ENCODE measurements around the gene COL18A1.

COL18A1 gene

DNA sequence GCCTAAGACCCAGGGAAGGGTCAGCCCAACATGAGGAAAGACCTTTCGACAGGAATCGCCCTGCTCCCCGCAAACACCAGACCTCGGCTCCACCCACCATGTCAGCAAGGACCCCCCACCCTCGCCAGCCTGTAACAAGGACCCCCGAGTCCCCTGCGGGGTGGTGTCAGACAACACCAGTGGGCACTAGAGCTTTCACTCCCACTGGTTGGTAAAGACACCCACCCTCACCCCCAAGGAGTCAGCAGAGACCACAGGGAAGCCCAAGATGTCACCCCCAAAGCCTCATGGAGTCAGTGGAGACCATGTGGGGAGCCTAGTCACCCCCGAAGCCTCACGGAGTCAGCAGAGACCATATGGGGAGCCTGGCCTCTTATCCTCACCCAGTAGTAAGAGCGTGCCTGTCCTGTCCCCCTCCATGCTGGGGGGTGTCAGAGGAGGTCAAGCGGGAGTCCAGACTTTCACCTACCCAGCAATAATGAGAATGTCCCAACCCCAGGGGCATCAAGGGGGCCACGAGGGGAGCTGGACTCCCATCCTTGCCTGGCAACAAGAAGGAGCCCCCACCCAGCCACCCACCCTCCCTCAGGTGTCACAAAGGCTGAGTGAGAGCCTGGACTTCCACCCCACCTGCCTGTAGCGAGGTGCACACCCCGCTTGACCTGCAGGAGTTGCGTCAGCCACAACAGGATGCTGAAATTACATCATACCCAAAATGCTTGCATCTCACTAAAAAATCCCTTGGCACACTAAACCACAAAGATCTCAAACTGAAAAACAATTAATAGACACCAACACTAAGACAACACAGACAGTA is 112.5 kb downstream of the COL18A1 start:
- TF ChIP-seq, protein P1, sequence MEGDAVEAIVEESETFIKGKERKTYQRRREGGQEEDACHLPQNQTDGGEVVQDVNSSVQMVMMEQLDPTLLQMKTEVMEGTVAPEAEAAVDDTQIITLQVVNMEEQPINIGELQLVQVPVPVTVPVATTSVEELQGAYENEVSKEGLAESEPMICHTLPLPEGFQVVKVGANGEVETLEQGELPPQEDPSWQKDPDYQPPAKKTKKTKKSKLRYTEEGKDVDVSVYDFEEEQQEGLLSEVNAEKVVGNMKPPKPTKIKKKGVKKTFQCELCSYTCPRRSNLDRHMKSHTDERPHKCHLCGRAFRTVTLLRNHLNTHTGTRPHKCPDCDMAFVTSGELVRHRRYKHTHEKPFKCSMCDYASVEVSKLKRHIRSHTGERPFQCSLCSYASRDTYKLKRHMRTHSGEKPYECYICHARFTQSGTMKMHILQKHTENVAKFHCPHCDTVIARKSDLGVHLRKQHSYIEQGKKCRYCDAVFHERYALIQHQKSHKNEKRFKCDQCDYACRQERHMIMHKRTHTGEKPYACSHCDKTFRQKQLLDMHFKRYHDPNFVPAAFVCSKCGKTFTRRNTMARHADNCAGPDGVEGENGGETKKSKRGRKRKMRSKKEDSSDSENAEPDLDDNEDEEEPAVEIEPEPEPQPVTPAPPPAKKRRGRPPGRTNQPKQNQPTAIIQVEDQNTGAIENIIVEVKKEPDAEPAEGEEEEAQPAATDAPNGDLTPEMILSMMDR (conservative IDR thresholded peaks at IDR 0.05; ENCODE audit: low read depth), result no peak
- ChIA-PET POLR2A (ENCODE audit: low non-redundant PET) (no interaction called here), CTCF (interaction anchor here (0.6 kb wide), 1 partner anchor 231 kb away, joined by 3 read pairs; no protein-coding TSS in a partner anchor)
- DNase-seq (ENCODE audit: low spot score), result no peak
- peak overlapping the region; percentile 32 for H3K27ac ChIP-seq

DNA sequence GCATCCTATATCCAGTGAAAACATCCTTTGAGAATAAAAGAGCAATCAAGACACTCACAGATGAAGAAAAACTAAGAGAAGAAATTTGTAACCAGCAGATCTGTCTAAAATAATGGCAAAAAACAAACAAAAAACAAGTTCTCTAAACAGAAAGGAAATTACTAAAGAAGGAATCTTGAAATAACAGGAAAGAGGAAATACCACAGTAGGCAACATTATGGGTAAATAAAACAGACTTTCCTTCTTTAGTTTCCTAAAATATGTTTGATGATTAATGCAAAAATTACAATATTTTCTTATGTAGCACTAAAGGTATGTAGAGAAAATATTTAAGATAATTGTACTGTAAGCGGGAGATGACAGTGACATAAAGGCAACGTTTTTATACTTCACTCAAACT is 113.8 kb downstream of the COL18A1 start:
- ChIA-PET POLR2A (ENCODE audit: low non-redundant PET) (no interaction called here), CTCF (interaction anchor here (1.2 kb wide), 1 partner anchor 27 kb away, joined by 3 read pairs; no protein-coding TSS in a partner anchor)
- no peak overlapping the region for H3K27ac ChIP-seq
- TF ChIP-seq, protein P1 (conservative IDR thresholded peaks at IDR 0.05; ENCODE audit: low read depth), result no peak
- no peak for DNase-seq (ENCODE audit: low spot score)

DNA sequence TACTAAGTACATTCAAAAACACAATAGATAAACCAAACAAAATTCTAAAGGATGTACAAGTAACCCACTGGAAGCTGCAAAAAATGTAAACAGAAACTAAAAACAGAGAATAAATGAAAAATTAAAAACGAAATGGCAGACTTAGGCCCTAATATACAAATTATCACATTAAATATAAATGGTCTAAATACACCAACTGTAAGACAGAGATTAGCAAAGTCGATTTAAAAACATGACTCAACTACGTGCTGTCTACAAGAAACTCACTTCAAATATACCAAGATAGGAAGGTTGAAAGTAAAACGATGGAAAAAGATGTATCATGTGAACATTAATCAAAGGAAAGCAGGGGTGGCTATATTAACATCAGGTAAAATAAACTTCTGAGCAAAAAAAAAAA is 114.2 kb downstream of the COL18A1 start:
- POLR2A ChIA-PET (ENCODE audit: low non-redundant PET), result no interaction called here
- no peak overlapping the region for H3K27ac ChIP-seq
- TF ChIP-seq, protein P1 (conservative IDR thresholded peaks at IDR 0.05; ENCODE audit: low read depth), result no peak
- DNase-seq (ENCODE audit: low spot score), result no peak
- CTCF ChIA-PET, result interaction anchor here (1.2 kb wide), 1 partner anchor 27 kb away, joined by 3 read pairs; no protein-coding TSS in a partner anchor

DNA sequence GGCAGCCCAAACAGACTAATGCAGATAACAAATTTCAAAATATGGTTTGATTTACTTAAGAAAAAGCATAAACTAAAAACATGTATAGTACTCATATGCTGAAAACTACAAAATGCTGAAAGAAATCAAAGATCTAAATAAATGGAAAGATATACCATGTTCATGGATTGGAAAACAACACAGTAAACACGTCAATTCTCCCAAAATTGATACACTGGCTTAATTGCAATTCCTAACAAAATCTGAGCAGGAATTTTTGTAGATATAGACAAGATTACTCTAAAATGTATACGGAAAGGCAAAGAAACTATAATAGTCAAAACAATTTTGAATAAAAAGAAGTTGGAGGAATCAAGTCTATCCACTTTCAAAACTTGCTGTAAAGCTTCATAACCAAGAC is 116.3 kb downstream of the COL18A1 start:
- no peak overlapping the region for H3K27ac ChIP-seq
- CTCF ChIA-PET, result interaction anchor here (0.7 kb wide), 1 partner anchor 637 kb away, joined by 4 read pairs; no protein-coding TSS in a partner anchor
- DNase-seq (ENCODE audit: low spot score), result no peak
- TF ChIP-seq, protein P1 (conservative IDR thresholded peaks at IDR 0.05; ENCODE audit: low read depth), result no peak
- POLR2A ChIA-PET (ENCODE audit: low non-redundant PET), result no interaction called here

DNA sequence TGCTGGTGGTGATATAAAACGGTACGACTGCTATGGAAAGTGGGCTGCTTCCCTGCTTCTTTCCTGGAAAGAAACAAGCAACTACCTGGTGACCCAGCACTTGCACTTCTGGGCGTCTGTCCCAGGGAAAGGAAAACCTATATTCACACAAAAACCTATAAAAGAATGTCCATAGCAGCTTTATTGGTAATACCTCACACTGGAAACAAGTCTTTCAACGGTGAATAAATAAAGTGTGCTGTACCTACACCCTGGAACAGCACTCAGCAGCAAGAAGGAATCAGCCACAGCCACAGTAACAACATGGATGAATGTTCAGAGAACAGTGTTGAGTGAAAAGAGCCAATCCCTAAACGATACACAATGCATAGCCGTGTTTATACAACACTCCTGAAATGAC is 117.4 kb downstream of the COL18A1 start:
- no peak for DNase-seq (ENCODE audit: low spot score)
- H3K27ac ChIP-seq, result no peak overlapping the region
- CTCF ChIA-PET, result no interaction called here
- POLR2A ChIA-PET (ENCODE audit: low non-redundant PET), result no interaction called here
- TF ChIP-seq, protein P1 (conservative IDR thresholded peaks at IDR 0.05; ENCODE audit: low read depth), result no peak

DNA sequence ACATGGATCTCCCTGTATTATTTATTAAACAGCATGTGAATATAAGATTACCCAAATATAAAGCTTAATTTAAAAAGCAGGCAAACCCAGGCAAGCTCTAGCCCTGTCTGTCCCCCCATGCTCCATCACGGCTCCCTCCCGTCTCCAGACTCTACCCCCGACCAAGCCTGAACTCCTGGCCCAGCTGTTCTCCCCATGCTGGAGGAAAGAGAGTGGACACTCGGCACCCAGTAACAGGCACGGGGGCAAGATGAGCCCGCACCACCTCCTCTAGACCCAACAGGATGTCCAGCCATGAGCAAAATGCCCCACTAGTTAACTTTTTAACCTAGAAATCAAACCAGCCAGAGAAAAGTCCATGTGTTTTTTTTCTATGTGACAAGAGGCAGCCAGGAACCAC is 118.0 kb downstream of the COL18A1 start:
- TF ChIP-seq, protein P1 (conservative IDR thresholded peaks at IDR 0.05; ENCODE audit: low read depth), result no peak
- DNase-seq (ENCODE audit: low spot score), result no peak
- H3K27ac ChIP-seq, result peak overlapping the region; percentile 22; the same call in 1 of the 2 replicates
- ChIA-PET CTCF (no interaction called here), POLR2A (ENCODE audit: low non-redundant PET) (no interaction called here)

Data from RWPE1 (cell line).